Measurements from ENCODE around the gene PLA2G6.

PLA2G6 gene, protein sequence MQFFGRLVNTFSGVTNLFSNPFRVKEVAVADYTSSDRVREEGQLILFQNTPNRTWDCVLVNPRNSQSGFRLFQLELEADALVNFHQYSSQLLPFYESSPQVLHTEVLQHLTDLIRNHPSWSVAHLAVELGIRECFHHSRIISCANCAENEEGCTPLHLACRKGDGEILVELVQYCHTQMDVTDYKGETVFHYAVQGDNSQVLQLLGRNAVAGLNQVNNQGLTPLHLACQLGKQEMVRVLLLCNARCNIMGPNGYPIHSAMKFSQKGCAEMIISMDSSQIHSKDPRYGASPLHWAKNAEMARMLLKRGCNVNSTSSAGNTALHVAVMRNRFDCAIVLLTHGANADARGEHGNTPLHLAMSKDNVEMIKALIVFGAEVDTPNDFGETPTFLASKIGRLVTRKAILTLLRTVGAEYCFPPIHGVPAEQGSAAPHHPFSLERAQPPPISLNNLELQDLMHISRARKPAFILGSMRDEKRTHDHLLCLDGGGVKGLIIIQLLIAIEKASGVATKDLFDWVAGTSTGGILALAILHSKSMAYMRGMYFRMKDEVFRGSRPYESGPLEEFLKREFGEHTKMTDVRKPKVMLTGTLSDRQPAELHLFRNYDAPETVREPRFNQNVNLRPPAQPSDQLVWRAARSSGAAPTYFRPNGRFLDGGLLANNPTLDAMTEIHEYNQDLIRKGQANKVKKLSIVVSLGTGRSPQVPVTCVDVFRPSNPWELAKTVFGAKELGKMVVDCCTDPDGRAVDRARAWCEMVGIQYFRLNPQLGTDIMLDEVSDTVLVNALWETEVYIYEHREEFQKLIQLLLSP

GRCh38 chr22:38181453-38182200, at the start of gene PLA2G6:
TSS of gene PLA2G6 (minus strand) at chr22:38181830. CDS start at chr22:38169426, 12,404 bp downstream.
- peak; percentile 91 to 98 (median 94) for DNase-seq (ENCODE audit: low read depth in 3 of 3)

GRCh38 chr22:38230916-38231315, 49.3 kb upstream of the PLA2G6 start:
- no peak for DNase-seq (ENCODE audit: low read depth in 3 of 3)

GRCh38 chr22:38230108-38230825, 48.6 kb upstream of the PLA2G6 start:
- no peak for DNase-seq (ENCODE audit: low read depth in 3 of 3)

- no peak for DNase-seq (ENCODE audit: low read depth in 3 of 3)
Observed at GRCh38 chr22:38228873-38229740, 47.5 kb upstream of the PLA2G6 start.

DNA sequence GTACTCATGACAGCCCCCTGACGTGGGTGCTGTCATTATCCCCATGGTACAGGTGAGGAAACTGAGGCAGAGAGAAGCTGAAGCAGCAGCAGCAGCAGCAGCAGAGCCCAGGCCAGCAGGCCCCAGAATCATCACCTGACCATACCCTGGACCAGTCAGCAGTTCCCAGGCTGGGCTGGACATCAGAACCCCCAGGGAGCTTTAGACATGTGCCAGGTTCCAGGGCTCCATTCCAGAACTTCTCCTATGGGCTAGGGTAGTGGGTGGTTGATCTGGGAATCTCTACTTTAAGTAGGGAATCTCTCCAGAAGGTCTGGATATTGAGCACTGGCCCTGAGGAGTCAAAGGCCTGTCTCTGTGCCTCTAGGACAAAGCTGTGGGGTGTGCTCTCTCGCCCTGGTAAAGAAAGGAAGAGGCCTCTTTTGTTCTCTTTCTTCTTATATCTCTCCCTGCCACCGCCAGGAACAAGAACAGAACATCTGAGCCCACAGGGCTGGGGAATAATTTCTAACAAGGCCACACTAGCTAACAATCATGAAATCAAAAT, 46.8 kb upstream of the PLA2G6 start:
- DNase-seq (ENCODE audit: low read depth in 3 of 3) = no peak

GRCh38 chr22:38226853-38227649, 45.4 kb upstream of the PLA2G6 start:
- no peak for DNase-seq (ENCODE audit: low read depth in 3 of 3)

DNA sequence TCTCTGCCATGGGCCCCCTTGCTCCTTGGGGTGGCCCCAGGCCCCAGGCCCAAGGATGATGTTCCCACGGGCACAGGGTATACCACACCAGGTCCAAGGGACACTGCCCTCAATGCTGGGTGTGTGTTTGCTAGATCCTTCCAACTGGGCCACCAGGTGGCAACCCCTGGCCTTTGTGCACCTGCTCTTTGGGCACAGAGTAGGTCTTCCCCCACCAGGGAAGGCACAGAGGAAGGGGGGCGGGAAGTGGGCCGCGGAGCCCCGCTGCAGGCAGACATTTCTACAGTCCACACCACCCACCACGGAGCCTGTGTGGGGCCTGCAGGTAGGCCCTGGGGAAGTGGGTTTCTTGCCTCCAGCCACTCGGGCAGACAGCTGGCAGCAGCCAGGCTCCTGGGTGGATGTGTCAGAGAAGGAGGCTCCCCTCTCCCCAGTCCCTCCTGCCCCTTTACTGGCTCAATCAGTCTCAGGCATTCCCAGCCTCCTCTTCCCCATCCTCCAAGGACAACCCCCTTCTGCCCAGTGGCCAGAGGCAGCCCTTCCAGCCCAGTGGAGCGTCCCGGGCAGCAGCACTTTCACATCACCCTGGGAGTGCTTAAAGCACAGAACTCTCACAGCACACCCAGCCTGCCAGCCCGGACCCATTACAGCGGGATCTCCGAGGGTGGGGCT, 41.8 kb upstream of the PLA2G6 start:
- no peak for DNase-seq (ENCODE audit: low read depth in 3 of 3)

DNA sequence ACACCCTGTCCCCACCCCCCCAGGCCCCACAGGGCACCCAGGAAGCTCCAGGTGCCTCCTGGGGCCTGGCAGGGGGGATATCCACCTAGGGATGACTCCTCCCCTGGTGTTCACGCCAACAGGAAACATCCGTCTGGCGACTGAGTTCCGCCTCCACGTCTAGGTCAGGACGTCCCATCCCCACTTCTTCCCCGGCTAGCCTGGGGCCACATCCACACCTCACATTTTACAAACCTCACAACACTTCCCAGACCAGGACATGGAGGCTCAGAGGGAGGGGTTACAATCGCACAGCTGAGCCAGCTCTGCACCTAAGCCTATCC, 41.1 kb upstream of the PLA2G6 start:
- no peak for DNase-seq (ENCODE audit: low read depth in 3 of 3)

- no peak for DNase-seq (ENCODE audit: low read depth in 3 of 3)
Observed at GRCh38 chr22:38221908-38222796, 40.5 kb upstream of the PLA2G6 start.

- DNase-seq (ENCODE audit: low read depth in 3 of 3) = no peak
Observed at GRCh38 chr22:38221407-38221806, 39.8 kb upstream of the PLA2G6 start.

- DNase-seq (ENCODE audit: low read depth in 3 of 3) = no peak
Observed at GRCh38 chr22:38220653-38221386, 39.2 kb upstream of the PLA2G6 start.

DNA sequence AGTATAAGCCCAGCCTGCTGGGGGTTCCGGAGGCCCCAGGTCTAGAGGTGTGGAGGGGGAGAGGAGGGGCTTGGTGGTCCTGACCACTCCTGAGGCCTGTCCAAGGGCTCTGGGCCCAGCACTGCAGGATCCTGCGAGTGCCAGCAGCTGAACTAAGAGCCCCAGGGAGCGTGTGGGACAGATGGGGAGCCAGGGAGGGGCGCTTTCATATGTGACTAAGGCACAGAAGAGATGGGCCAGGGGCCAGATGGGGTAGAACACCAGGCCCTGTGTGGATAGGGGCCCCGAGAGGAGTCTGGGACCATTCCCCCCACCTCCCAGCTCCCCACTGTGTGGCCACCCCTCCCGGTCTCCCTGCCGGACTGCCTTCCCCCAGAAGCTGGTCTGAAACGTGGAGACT, 38.5 kb upstream of the PLA2G6 start:
- no peak for DNase-seq (ENCODE audit: low read depth in 3 of 3)

DNA sequence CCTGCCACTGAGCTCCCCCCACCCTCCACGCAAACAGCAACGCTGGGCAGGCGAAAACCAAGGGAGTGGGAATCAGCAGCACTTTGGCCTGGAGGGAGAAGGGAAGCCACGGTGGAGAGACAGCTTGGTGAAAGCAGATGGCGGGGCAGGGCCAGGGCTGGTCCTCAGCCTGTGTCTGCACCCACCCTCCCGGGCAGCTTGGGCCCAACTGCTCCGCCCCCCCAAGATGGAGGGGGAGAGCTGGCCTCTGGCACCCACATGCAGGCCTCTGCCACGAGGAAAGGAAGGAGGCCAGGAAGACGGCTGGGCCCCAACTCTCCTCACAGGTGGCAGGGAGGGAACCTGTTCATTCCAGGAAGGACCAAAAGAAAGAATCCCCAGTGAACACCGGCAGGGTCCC, 38.0 kb upstream of the PLA2G6 start:
- DNase-seq (ENCODE audit: low read depth in 3 of 3) = no peak

DNA sequence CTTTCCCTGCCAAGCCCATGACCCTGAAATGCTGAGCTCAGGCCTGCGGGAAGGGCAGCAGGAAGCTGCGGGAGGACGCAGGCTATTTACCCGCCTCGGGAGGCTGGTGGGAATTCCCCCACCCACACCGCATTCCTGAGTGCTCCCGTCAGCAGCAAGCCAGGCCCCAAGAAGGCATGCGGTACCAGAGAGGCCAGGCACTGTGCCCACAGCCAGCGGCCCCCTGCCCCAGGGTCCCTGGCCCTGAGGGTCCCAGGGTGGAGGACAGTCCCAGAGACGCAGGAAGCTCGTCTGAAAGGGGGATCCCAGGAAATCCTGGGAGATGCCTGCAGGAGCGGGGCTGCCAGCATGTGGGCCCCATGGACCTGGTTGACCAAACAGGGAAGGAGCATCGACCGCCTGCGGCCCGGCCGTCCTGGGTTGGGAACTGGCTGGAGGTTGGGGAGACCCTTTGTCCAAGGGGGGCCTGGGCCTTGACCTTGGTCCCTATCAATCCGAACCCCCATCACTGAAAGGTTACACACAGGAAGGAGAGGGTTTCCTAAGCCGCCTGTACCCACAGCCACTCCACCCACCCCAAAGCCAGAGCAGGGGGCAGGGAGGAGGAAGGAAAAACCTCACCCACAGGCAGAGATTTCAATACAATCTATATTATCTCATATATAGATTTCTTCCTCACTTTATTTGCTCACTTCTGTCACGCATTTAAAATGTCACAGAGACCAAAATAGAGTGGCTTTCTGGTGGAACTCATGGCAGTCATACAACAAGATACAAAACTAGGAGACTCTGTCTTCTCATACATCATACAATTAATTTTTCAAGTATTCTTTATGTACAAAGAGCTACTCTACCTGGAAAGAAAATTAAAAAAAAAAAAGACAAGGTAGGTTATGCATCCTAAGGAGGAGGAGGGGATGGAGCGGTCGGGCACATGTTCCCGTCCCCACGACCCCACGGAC, 37.3 kb upstream of the PLA2G6 start:
- DNase-seq (ENCODE audit: low read depth in 3 of 3) = peak in 1 of 3 experiments; percentile 58

GRCh38 chr22:38215156-38216038, 33.8 kb upstream of the PLA2G6 start:
- no peak for DNase-seq (ENCODE audit: low read depth in 3 of 3)

All from stimulated activated CD4-positive, alpha-beta T cell treated with anti-CD3 and anti-CD28 coated beads, TNF-alpha, amount 100 ng/mL, for 24 hours (primary cell).